Calu3 (cell line): Measurements from ENCODE around the gene MRPL20. TPM values are rescaled to one million over a fixed set of nuclear protein-coding genes. Genes with fewer than 3 reads are reported as not detected.

Source experiments
- BruUV-seq: library from RNA; stranded (reverse); fragments of 400-500 nt; replicated peaks from 2 replicates; lab custom pipeline; 2021; lab: Mats Ljungman, UMichigan
- CTCF ChIA-PET: fragments of 300-600 bp; sonication (Branson Sonifier 250); formaldehyde crosslinking; loops from one replicate; lab custom pipeline; 2022; ENCODE audit warnings: antibody characterized with exemption; lab: Charles Lee
- DNase-seq: peaks from one replicate; pipeline ENCODE4 v3.0.0; 2022
- H3K27ac Mint-ChIP-seq: one replicate; pipeline ENCODE4 v1.8.0; 2022; ENCODE audit warnings: mixed read lengths; ENCODE audit not compliant: unreplicated experiment
- H3K27me3 Mint-ChIP-seq: one replicate; pipeline ENCODE4 v1.8.0; 2022; ENCODE audit warnings: mixed read lengths; ENCODE audit not compliant: unreplicated experiment
- H3K36me3 Mint-ChIP-seq: one replicate; pipeline ENCODE4 v1.8.0; 2022; ENCODE audit warnings: mild to moderate bottlenecking, moderate library complexity, mixed read lengths; ENCODE audit not compliant: insufficient read depth, unreplicated experiment
- H3K4me1 Mint-ChIP-seq: one replicate; pipeline ENCODE4 v1.8.0; 2022; ENCODE audit warnings: mild to moderate bottlenecking, low read depth, mixed read lengths; ENCODE audit not compliant: unreplicated experiment
- H3K4me3 Mint-ChIP-seq: one replicate; pipeline ENCODE4 v1.8.0; 2022; ENCODE audit warnings: mild to moderate bottlenecking, low read depth, moderate library complexity, mixed read lengths; ENCODE audit not compliant: unreplicated experiment
- H3K9me3 Mint-ChIP-seq: one replicate; pipeline ENCODE4 v1.8.0; 2022; ENCODE audit warnings: low read depth, mixed read lengths; ENCODE audit not compliant: unreplicated experiment
- CTCF ChIP-seq: fragments of 200-600 bp; IDR thresholded peaks from one replicate; pipeline ENCODE4 v1.8.0; 2022; ENCODE audit warnings: antibody characterized with exemption; ENCODE audit not compliant: unreplicated experiment
- intact Hi-C: fragments of 100-400 bp; cut with micrococcal nuclease; formaldehyde crosslinking; loops from one replicate; pipeline ENCODE4 v1.10.0; 2022; ENCODE audit not compliant: unreplicated experiment
- total RNA-seq: library from RNA; stranded (reverse); gene quantifications from 2 replicates; pipeline ENCODE4 v1.2.3, GENCODE V29; 2022

Gene MRPL20
- total RNA-seq, 1 experiment from 2014 or later: 81.2 TPM

GRCh38 chr1:1357871-1358432, 49.1 kb downstream of the MRPL20 start:
- Mint-ChIP-seq H3K9me3 (peaks cover 4% of the 10 kb centered on the region), H3K27ac (no peak overlapping the region), H3K4me1 (peaks cover 10% of the 10 kb centered on the region), H3K27me3 (peaks cover 14% of the 10 kb centered on the region), H3K4me3 (no peak overlapping the region), H3K36me3 (peaks cover 12% of the 10 kb centered on the region)
- TF ChIP-seq CTCF: no peak
- BruUV-seq: no TSS peak
- CTCF ChIA-PET: no interaction called here
- no peak for DNase-seq
- intact Hi-C loops: no loop called here

GRCh38 chr1:1356796-1357401, 50.2 kb downstream of the MRPL20 start:
- CTCF ChIA-PET: no interaction called here
- H3K36me3 Mint-ChIP-seq: peaks cover 23% of the 10 kb centered on the region

GRCh38 chr1:1356166-1356795, 50.8 kb downstream of the MRPL20 start:
- no TSS peak for BruUV-seq
- TF ChIP-seq CTCF: no peak
- Mint-ChIP-seq H3K36me3 (peaks cover 28% of the 10 kb centered on the region), H3K27me3 (peaks cover 12% of the 10 kb centered on the region), H3K4me1 (peaks cover 10% of the 10 kb centered on the region), H3K4me3 (no peak overlapping the region), H3K9me3 (peaks cover 4% of the 10 kb centered on the region), H3K27ac (no peak overlapping the region)
- intact Hi-C loops: no loop called here
- CTCF ChIA-PET: no interaction called here
- DNase-seq: no peak

More at GRCh38 chr1:1356796-1357401, 50.2 kb downstream of the MRPL20 start:
- no TSS peak for BruUV-seq
- Mint-ChIP-seq H3K4me3 (no peak overlapping the region), H3K27ac (no peak overlapping the region), H3K4me1 (peaks cover 10% of the 10 kb centered on the region), H3K27me3 (peaks cover 14% of the 10 kb centered on the region), H3K9me3 (peaks cover 4% of the 10 kb centered on the region)
- TF ChIP-seq CTCF: no peak
- intact Hi-C loops: no loop called here
- no peak for DNase-seq

GRCh38 chr1:1355416-1355815, 51.7 kb downstream of the MRPL20 start:
- intact Hi-C loops: no loop called here
- Mint-ChIP-seq H3K9me3 (no peaks in the 10 kb centered on the region), H3K4me1 (peaks cover 2% of the 10 kb centered on the region), H3K4me3 (no peak overlapping the region), H3K27ac (no peak overlapping the region), H3K27me3 (peaks cover 3% of the 10 kb centered on the region), H3K36me3 (peaks cover 23% of the 10 kb centered on the region)
- CTCF ChIA-PET: no interaction called here
- no peak for TF ChIP-seq CTCF
- DNase-seq: no peak
- BruUV-seq: no TSS peak
